Cerebellar cortex (tissue), 1 donor: ENCODE results near the gene INTS11.

Experiments
- DNase-seq: peaks from one replicate; pipeline ENCODE4 v3.0.0-alpha.2; 2015; ENCODE audit warnings: low spot score

Gene INTS11

GRCh38 chr1:1262758-1263157 lies 61.7 kb downstream of the INTS11 start:
- DNase-seq, result no peak

- DNase-seq, result no peak
These were observed 62.4 kb downstream of the INTS11 start for GRCh38 chr1:1262071-1262470.
